Testis (tissue), 3 donors: ENCODE measurements around the gene TPPP2. TPM values are rescaled to one million over a fixed set of nuclear protein-coding genes. Genes with fewer than 3 reads are reported as not detected.

ENCODE experiments used
- DNase-seq: peaks from one replicate; pipeline ENCODE4 v3.0.0-alpha.2; 2019
- H3K27ac ChIP-seq, 2 donors: fragments of 200-600 bp; sonication (generic); one replicate each; pipeline ENCODE4 v1.5.1; 2019
- H3K27me3 ChIP-seq: fragments of 200-600 bp; sonication (generic); one replicate; pipeline ENCODE4 v1.5.1; 2019
- H3K36me3 ChIP-seq: fragments of 200-600 bp; sonication (generic); one replicate; pipeline ENCODE4 v1.5.1; 2017; ENCODE audit warnings: low read depth; ENCODE audit errors: missing control alignments
- H3K4me1 ChIP-seq: fragments of 200-600 bp; sonication (generic); one replicate; pipeline ENCODE4 v1.5.1; 2019
- H3K4me3 ChIP-seq, 2 donors: fragments of 200-600 bp; sonication (generic); one replicate each; pipeline ENCODE4 v1.5.1; 2017 to 2019
- H3K9me3 ChIP-seq: fragments of 200-600 bp; sonication (generic); one replicate; pipeline ENCODE4 v1.5.1; 2017
- POLR2A ChIP-seq: fragments of 450-650 bp; IDR thresholded peaks from one replicate; pipeline ENCODE4 v1.6.1; 2017; ENCODE audit warnings: antibody characterized with exemption, mild to moderate bottlenecking, moderate library complexity
- WGBS, 2 donors: methylation state at CpG; one replicate each; pipeline ENCODE4 v1.1.5; 2018; 5-methylcytosine and 5-hydroxymethylcytosine counted together
- intact Hi-C: fragments of 100-400 bp; cut with DNase I; formaldehyde crosslinking; loops from one replicate; pipeline ENCODE4 v1.15.1; 2023; ENCODE audit warnings: low total_unique reads
- polyA plus RNA-seq: library from polyadenylated mRNA; stranded (reverse); fragments of 350-450 nt; fragmentation: Illumina TruSeq; extraction: RNeasy Lipid Tissue Mini Kit (QIAGEN cat#74804); gene quantifications from one replicate; pipeline ENCODE4 v1.2.3, GENCODE V29; 2014; ENCODE audit warnings: low read depth, low replicate concordance; ENCODE audit not compliant: insufficient read depth
- total RNA-seq, 2 donors: library from RNA; depleted of rRNA; stranded (reverse); fragments of >200 nt; gene quantifications; one replicate each; pipeline ENCODE4 v1.2.3, GENCODE V29; 2016
- TF ChIP-seq, protein P1 (sequence below), 3 experiments: fragments of 450-650 bp in 2 of 3; fragments of 200-600 bp in 1 of 3; sonication (generic) in 1 of 3; IDR thresholded peaks; one replicate each; pipeline ENCODE4 v1.5.1; 2016 to 2019; ENCODE audit warnings: antibody characterized with exemption in 3 of 3, mild to moderate bottlenecking in 2 of 3, moderate library complexity in 1 of 3

The TPPP2 gene
- total and polyA plus RNA-seq, 3 donors from 2014 or later, result 94.3 to 490 (median 201) TPM

- WGBS, 2 donors, result 83 to 89% methylated on average over 5 of the region's 5 CpGs
Measured at GRCh38 chr14:21055432-21056117, 25.6 kb downstream of the TPPP2 start.

GRCh38 chr14:21056520-21057163 is 26.6 kb downstream of the TPPP2 start:
- intact Hi-C loops, result no loop called here
- TF ChIP-seq, protein P1, sequence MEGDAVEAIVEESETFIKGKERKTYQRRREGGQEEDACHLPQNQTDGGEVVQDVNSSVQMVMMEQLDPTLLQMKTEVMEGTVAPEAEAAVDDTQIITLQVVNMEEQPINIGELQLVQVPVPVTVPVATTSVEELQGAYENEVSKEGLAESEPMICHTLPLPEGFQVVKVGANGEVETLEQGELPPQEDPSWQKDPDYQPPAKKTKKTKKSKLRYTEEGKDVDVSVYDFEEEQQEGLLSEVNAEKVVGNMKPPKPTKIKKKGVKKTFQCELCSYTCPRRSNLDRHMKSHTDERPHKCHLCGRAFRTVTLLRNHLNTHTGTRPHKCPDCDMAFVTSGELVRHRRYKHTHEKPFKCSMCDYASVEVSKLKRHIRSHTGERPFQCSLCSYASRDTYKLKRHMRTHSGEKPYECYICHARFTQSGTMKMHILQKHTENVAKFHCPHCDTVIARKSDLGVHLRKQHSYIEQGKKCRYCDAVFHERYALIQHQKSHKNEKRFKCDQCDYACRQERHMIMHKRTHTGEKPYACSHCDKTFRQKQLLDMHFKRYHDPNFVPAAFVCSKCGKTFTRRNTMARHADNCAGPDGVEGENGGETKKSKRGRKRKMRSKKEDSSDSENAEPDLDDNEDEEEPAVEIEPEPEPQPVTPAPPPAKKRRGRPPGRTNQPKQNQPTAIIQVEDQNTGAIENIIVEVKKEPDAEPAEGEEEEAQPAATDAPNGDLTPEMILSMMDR (IDR thresholded peaks at IDR 0.05), result no peak
- TF ChIP-seq POLR2A, result no peak
- no peak for DNase-seq
- H3K9me3 ChIP-seq, result no peaks in the 10 kb centered on the region
- no peaks in the 10 kb centered on the region for H3K36me3 ChIP-seq
- no peak overlapping the region for H3K4me3 ChIP-seq
- WGBS, 2 donors, result 81 to 86% methylated on average over 10 of the region's 10 CpGs
- H3K27ac ChIP-seq, result no peak overlapping the region
- no peaks in the 10 kb centered on the region for H3K27me3 ChIP-seq
- H3K4me1 ChIP-seq, result no peaks in the 10 kb centered on the region

More at GRCh38 chr14:21055432-21056117, 25.6 kb downstream of the TPPP2 start:
- no peak for TF ChIP-seq POLR2A
- TF ChIP-seq, protein P1 (IDR thresholded peaks at IDR 0.05), result no peak
- Histone ChIP-seq H3K27me3 (no peaks in the 10 kb centered on the region), H3K27ac (no peak overlapping the region), H3K36me3 (no peaks in the 10 kb centered on the region), H3K4me1 (no peaks in the 10 kb centered on the region), H3K4me3 (no peak overlapping the region), H3K9me3 (no peaks in the 10 kb centered on the region)
- intact Hi-C loops, result no loop called here
- DNase-seq, result no peak

GRCh38 chr14:21057803-21058675 is 28.0 kb downstream of the TPPP2 start, which contains the start of gene RNASE8:
TSS of gene RNASE8 (plus strand) at chr14:21057822. CDS start at chr14:21057893, 71 bp downstream.
- intact Hi-C loops, result no loop called here
- no peak for DNase-seq
- H3K9me3 ChIP-seq, result no peaks in the 10 kb centered on the region
- TF ChIP-seq, protein P1 (IDR thresholded peaks at IDR 0.05), result no peak
- no peak for TF ChIP-seq POLR2A
- no peaks in the 10 kb centered on the region for H3K27me3 ChIP-seq
- H3K27ac ChIP-seq, result no peak within 1 kb of the TSS
- H3K4me1 ChIP-seq, result peaks cover under 1% of the 10 kb centered on the region
- no peaks in the 10 kb centered on the region for H3K36me3 ChIP-seq
- 55 to 62% methylated on average over 8 of the region's 8 CpGs for WGBS, 2 donors
- H3K4me3 ChIP-seq, result no peak within 1 kb of the TSS

DNA sequence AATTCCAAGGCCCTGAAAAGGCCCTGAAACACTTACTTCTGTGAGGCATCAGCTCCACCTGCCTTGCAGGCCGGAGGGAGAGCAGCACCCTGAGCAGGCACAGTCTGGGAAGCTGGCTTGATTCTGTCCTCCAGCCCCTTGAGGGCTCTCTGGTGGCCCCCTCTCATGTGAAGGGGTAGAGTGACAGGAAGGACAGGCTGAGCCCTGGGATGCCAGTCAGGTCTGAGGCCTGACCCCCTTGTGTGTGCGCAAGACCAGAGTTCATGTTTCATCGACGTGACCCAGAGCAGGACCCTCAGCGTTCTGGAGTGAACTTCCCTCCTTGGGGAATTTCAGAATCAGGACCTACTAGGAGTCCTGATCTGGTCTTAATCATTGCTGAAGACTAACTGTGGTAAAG is 28.9 kb downstream of the TPPP2 start:
- 89 to 91% methylated on average over 5 of the region's 5 CpGs for WGBS, 2 donors
- Histone ChIP-seq H3K9me3 (no peaks in the 10 kb centered on the region), H3K4me1 (peaks cover 6% of the 10 kb centered on the region), H3K27me3 (no peaks in the 10 kb centered on the region), H3K4me3 (no peak overlapping the region), H3K27ac (no peak overlapping the region), H3K36me3 (no peaks in the 10 kb centered on the region)
- no peak for DNase-seq
- intact Hi-C loops, result no loop called here
- TF ChIP-seq, protein P1 (IDR thresholded peaks at IDR 0.05), result no peak
- no peak for TF ChIP-seq POLR2A
